SU-DHL-6 (cell line): ENCODE results near the gene EHD4.

Experiments
- EZH2phosphoT487 ChIP-seq: fragments of 200-600 bp; sonication (generic), shearing (Covaris generic); conservative IDR thresholded peaks from 2 replicates; pipeline ENCODE4 v1.6.1; 2018; ENCODE audit warnings: mild to moderate bottlenecking, antibody characterized with exemption, low read length, moderate library complexity, mixed read lengths
- TF ChIP-seq, protein P1 (sequence below): fragments of 200-600 bp; sonication (generic); IDR thresholded peaks from one replicate; pipeline ENCODE4 v1.5.1; 2017; ENCODE audit warnings: antibody characterized with exemption, mild to moderate bottlenecking, low read length, moderate library complexity; ENCODE audit not compliant: insufficient read depth, poor library complexity, severe bottlenecking

DNA sequence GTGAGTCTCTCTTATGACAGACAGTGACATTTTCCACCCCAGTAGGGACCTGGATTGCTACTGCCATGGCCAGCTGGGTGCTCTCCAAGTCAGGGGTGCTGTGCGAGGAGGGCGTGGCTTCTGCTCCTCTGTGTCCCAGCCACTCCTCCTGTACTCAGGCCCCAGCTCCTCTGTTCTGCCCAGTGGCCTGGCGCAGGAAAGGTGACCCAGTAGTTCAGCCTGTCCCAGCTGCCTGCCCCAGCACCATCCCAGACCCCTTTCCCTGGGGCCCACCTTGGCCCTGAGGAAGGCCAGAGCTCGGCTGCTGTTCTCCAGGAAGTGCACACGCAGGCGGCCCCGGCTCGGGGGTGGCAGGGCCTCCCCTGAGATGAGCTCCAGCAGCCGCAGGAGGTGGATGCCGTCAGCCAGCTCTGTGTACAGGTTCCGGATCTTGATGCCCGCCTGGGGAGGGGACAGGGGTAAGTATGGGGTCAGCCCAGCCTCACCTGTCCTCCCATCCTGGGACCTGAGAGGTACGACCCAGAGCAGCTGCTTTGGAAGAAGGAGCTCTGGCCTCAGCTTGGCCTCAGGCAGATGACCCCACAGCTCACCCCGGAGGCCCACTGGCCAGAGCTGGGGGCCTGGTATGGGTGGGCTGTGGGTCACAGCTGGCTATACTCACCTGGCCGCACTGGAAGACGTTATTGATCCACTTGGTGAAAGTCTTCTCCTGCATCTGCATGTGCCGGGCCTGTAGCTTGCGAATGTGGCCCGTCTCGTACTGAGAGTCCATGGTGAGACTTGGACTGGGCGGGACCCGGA lies 79.5 kb downstream of the EHD4 start:
- TF ChIP-seq, protein P1, sequence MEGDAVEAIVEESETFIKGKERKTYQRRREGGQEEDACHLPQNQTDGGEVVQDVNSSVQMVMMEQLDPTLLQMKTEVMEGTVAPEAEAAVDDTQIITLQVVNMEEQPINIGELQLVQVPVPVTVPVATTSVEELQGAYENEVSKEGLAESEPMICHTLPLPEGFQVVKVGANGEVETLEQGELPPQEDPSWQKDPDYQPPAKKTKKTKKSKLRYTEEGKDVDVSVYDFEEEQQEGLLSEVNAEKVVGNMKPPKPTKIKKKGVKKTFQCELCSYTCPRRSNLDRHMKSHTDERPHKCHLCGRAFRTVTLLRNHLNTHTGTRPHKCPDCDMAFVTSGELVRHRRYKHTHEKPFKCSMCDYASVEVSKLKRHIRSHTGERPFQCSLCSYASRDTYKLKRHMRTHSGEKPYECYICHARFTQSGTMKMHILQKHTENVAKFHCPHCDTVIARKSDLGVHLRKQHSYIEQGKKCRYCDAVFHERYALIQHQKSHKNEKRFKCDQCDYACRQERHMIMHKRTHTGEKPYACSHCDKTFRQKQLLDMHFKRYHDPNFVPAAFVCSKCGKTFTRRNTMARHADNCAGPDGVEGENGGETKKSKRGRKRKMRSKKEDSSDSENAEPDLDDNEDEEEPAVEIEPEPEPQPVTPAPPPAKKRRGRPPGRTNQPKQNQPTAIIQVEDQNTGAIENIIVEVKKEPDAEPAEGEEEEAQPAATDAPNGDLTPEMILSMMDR, result no peak
- no peak for TF ChIP-seq EZH2phosphoT487
